H1 (cell line): ENCODE measurements around the gene SCNN1G. TPM values are rescaled to one million over a fixed set of nuclear protein-coding genes. Genes with fewer than 3 reads are reported as not detected.

ENCODE experiments used
- ASH2L ChIP-seq: fragments of 200-600, 300-600 bp; sonication (generic); IDR thresholded peaks from one replicate; pipeline ENCODE4 v1.7.1; 2017; ENCODE audit warnings: low read length
- BRCA1 ChIP-seq: IDR thresholded peaks from 2 replicates; pipeline ENCODE4 v1.6.1; 2012; ENCODE audit warnings: low read depth, low read length, improper control_type of control experiment
- CHD7 ChIP-seq: fragments of 300-600 bp; sonication (generic); IDR thresholded peaks from 2 replicates; pipeline ENCODE4 v1.7.1; 2012; ENCODE audit warnings: low read length, moderate library complexity, mild to moderate bottlenecking, inconsistent platforms; ENCODE audit not compliant: insufficient replicate concordance
- FOSL1 ChIP-seq: IDR thresholded peaks from 2 replicates; pipeline ENCODE4 v1.6.1; 2011; ENCODE audit warnings: mild to moderate bottlenecking, low read depth, low read length, moderate library complexity; ENCODE audit not compliant: insufficient read depth
- KDM1A ChIP-seq: fragments of 200-600, 300-600 bp; sonication (generic); IDR thresholded peaks from 2 replicates; pipeline ENCODE4 v1.7.1; 2016; ENCODE audit warnings: mild to moderate bottlenecking, low read length, borderline replicate concordance
- KDM4A ChIP-seq: IDR thresholded peaks from one replicate; pipeline ENCODE4 v1.7.1; 2012; ENCODE audit warnings: low read depth, mild to moderate bottlenecking, moderate library complexity, low read length, inconsistent platforms; ENCODE audit not compliant: severe bottlenecking
- RAD21 ChIP-seq, 2 experiments: IDR thresholded peaks in 1 of 2; conservative IDR thresholded peaks in 1 of 2; 2 replicates each; pipeline ENCODE4 v1.6.1; 2011; ENCODE audit warnings: low read depth in 2 of 2, low read length in 2 of 2, improper control_type of control experiment in 1 of 2, inconsistent platforms in 1 of 2, mild to moderate bottlenecking in 1 of 2, moderate library complexity in 1 of 2
- polyA plus RNA-seq, 7 experiments: library from polyadenylated mRNA; depleted of rRNA in 3 of 7; stranded (reverse) in 5 of 7; unstranded in 2 of 7; fragments of >200 nt in 5 of 7; fragments of 200-250 nt in 2 of 7; gene quantifications; 1 replicate in 5 of 7; 2 replicates in 1 of 7; 4 replicates in 1 of 7; pipeline versions ENCODE4 v1.2.1 to v1.2.3, GENCODE V29; 2011 to 2013; ENCODE audit warnings: missing spikeins in 2 of 7, mixed read lengths in 2 of 7
- total RNA-seq: library from RNA; stranded (reverse); fragmentation: NEBNext Ultra II Directional; extraction: Animal tissue kit (Norgen Biotek cat#: 25700); gene quantifications from 2 replicates; pipeline ENCODE4 v1.2.1, GENCODE V29; 2021
- TF ChIP-seq, protein P1 (sequence below), 3 experiments: IDR thresholded peaks; 1 replicate in 2 of 3; 2 replicates in 1 of 3; pipeline versions ENCODE4 v1.5.1 to v1.6.1; 2011; ENCODE audit warnings: low read length in 3 of 3, mild to moderate bottlenecking in 3 of 3, inconsistent platforms in 2 of 3, low read depth in 1 of 3, moderate library complexity in 1 of 3; ENCODE audit not compliant: insufficient read depth in 1 of 3; ENCODE audit errors: control extremely low read depth in 1 of 3

SCNN1G gene
- total and polyA plus RNA-seq, 2 of the 8 experiments (the other 6 are each of a cell fraction or from before 2014, with no cell fraction given) = 0.73 to 1.1 TPM

GRCh38 chr16:23182206-23182678 is 303 bp upstream of the SCNN1G start (continued):
- TF ChIP-seq CHD7 (no peak), BRCA1 (no peak), RAD21 (IDR thresholded peaks at IDR 0.05 in 1 of 2, conservative IDR thresholded peaks at IDR 0.05 in 1 of 2; ENCODE audit: low read depth in 2 of 2, low read length in 2 of 2) (peak; percentile 91 to 98), KDM4A (peak; percentile 15), KDM1A (0 out of 2 replicates have a peak, but pooled peaks have one; percentile 11), FOSL1 (no peak), ASH2L (peak; percentile 1)
- TF ChIP-seq, protein P1, sequence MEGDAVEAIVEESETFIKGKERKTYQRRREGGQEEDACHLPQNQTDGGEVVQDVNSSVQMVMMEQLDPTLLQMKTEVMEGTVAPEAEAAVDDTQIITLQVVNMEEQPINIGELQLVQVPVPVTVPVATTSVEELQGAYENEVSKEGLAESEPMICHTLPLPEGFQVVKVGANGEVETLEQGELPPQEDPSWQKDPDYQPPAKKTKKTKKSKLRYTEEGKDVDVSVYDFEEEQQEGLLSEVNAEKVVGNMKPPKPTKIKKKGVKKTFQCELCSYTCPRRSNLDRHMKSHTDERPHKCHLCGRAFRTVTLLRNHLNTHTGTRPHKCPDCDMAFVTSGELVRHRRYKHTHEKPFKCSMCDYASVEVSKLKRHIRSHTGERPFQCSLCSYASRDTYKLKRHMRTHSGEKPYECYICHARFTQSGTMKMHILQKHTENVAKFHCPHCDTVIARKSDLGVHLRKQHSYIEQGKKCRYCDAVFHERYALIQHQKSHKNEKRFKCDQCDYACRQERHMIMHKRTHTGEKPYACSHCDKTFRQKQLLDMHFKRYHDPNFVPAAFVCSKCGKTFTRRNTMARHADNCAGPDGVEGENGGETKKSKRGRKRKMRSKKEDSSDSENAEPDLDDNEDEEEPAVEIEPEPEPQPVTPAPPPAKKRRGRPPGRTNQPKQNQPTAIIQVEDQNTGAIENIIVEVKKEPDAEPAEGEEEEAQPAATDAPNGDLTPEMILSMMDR (IDR thresholded peaks at IDR 0.05; ENCODE audit: control extremely low read depth in 1 of 3, insufficient read depth in 1 of 3, low read depth in 1 of 3, low read length in 3 of 3) = peak; percentile 96 to 99 (median 97)
